HG03196 (cell line): Measurements from ENCODE around the gene RAB6B.

Source experiments
- ATAC-seq: cut with Tn5 transposase; IDR thresholded peaks from one replicate; pipeline ENCODE4 v1.9.1; 2021; ENCODE audit not compliant: unreplicated experiment

RAB6B gene

GRCh38 chr3:133860519-133860918 lies 35.2 kb downstream of the RAB6B start:
- no peak for ATAC-seq

- no peak for ATAC-seq
These were observed 36.1 kb downstream of the RAB6B start for GRCh38 chr3:133859381-133860234.

- no peak for ATAC-seq
These were observed 37.9 kb downstream of the RAB6B start for GRCh38 chr3:133857767-133858166.

- no peak for ATAC-seq
These were observed 39.4 kb downstream of the RAB6B start for GRCh38 chr3:133856316-133856715.

- ATAC-seq, result no peak
These were observed 39.9 kb downstream of the RAB6B start for GRCh38 chr3:133855772-133856171.

DNA sequence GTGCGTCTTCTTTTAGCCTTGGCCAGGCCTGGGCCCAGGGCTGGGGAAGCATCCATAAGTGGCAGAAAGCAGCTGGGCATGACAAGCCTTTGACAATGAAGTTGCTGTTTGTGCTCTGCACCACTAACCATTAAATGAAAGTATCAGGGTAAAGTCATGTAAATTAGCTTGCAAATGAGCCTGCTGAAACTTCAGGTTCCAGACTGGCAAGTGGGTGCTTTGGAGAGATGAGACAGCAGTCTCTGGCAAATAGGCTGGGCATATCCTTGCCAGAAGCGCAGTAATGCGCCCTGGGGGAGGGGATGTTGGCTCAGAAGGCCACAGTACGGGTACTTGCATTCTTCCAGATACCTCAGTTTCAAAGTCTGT lies 40.7 kb downstream of the RAB6B start:
- no peak for ATAC-seq

- no peak for ATAC-seq
These were observed 41.2 kb downstream of the RAB6B start for GRCh38 chr3:133854264-133855001.

- no peak for ATAC-seq
These were observed 41.8 kb downstream of the RAB6B start for GRCh38 chr3:133853925-133854227.

- ATAC-seq, result no peak
These were observed 42.4 kb downstream of the RAB6B start for GRCh38 chr3:133853063-133853924.

- no peak for ATAC-seq
These were observed 43.8 kb downstream of the RAB6B start for GRCh38 chr3:133851931-133852330.

DNA sequence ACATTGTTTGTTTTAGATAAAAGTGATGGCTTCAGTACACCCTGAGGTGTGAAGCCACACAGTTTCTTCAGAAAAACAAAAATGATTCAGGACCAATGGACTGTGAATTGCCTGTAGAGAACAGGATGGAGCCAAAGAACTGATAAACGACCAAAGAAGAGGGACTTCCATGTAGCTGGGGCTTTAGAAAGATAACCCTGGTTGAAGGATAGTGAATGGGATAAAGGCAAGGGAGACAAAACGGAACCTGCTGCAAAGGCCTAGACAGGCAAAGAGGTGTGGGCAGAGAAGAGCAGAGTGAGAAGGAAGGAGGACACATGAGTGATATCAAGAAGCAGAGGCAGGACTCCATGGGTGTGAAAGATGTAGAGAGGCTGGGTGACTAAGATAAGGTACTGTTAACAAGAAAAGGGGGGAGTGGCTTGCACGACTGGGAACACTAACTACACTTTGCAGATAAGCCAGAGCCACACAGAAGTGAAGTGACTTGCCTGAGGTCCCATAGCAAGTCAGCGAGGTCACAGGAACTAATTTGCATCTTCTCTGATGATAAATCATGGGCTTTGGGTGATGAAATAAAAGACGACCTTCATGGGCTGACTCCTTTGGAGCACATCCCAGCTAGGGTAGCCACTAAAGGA lies 44.3 kb downstream of the RAB6B start:
- no peak for ATAC-seq

DNA sequence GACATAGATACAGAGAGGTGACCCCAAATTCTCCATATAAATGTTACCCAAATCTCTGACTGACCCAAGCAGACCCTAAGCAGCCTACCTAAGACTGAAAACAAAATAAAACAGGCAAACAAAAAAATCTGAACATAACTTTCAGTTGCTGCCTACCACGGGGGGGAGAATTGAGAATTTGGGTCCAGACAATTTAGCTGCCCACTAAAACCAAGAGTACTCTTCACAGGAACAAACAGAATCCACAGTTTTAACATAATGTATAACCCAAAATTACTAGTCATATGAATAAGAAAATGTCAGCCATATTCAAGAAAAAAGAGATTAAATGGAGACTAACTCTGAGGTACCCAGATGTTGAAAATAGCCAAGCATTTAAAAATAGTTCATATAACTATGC lies 45.6 kb downstream of the RAB6B start:
- ATAC-seq, result no peak

DNA sequence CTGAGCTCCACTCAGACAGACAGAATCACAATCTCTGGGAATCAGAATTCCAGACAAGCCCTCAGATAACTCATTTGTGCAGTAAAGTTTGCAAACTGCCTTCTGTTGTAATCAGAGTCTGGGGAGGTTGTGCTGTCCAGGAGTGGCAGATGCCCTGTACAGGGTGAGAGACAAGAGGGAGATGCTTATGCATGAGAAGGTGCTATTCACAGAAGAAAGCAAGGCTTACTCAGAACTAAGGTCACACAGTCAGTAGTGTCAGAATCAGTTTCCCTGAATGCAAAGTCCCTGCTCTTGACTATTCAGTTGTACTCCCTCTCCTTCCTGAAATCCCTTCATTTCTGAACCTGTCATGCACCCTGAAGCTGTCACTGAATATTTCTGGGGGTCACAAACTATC lies 46.3 kb downstream of the RAB6B start:
- no peak for ATAC-seq

DNA sequence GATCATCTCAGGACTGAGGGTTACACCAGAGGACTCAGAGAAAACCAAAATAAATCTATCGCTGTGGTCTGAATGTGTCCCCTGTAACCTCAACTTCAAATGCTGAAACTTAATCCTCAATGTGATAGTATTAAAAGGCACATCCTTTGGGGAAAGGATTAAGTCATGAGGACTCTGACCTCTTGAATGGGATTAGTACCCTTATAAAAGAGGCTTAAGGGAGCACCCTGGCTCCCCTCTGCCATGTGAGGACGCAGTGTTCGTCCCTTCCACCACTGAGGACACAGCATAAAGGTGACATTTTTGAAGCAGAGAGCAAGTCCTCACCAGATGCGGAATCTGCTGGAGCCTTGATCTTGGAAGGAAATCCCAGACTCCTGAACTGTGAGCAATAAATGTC lies 50.6 kb downstream of the RAB6B start:
- no peak for ATAC-seq

DNA sequence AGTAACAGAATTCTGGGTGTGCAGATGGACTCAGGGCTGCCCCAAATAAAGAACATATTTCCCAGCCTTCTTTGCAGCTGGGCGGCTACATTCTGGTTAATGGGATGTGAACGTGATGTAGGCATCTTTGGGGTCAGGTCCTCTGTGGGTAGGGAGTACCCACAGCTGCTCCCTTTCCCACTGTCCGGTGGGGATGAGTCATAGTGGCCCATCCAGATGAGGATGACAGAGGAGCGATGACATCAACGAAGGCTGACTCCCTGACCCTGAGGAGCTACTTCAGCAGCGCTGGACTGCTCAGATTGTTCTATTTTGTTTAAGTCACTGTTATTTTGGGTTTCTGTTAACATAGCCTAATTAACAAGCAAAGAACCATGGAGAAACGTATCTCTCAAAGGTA lies 52.0 kb downstream of the RAB6B start:
- no peak for ATAC-seq

GRCh38 chr3:133842158-133842557 lies 53.5 kb downstream of the RAB6B start:
- ATAC-seq, result no peak

DNA sequence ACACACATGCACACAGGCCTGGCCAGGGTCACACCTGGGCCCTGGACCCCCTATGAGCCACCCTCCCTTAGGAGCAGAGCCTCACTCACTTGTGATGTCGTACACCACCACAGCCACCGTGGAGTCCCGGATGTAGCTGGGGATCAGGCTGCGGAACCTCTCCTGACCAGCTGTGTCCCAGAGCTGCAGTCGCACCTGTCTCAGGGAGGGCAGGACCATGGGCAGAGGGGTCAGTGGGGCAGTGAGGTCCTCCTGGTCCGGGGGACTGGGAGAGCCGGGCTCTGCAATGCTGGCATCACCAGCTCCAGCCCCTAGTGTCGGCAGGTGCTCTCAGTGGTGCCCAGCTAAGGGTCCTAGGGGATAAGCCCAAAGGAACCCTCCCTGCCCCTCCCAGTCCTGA lies 54.5 kb downstream of the RAB6B start:
- no peak for ATAC-seq

GRCh38 chr3:133840767-133841166 lies 54.9 kb downstream of the RAB6B start:
- ATAC-seq, result no peak

DNA sequence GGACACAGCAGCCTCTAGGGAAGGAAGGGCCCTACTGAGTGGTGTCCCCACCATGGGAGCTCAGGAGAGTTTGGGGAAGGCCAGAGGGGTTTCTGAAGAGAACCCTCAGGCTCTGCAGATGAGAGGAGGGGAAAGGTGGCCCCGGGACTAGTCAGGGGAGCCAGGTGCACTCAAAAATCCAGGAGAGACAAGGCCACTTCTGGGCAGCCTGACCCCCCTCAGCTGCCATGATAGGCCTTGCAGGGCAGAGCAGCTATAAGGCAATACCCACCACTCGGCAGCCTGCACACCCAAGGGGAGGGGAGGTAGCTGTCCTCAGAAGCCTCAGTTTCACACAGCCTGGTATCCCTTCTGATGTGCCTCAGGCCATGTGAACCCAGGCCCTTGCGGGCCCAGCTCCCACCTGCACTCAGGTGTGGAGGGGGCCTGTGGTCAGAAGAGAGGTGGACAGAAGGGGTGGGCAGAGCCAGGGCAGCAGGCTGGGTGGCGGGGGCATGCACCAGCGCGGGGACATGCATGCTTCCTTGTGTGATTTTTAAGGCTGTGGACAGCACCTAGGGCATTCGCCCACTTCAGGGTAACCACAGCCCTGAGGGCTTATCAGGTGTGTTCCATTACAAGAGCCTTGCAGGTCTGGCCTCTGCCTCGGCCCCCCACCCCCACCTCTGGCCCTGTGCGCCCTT lies 55.5 kb downstream of the RAB6B start:
- no peak for ATAC-seq

GRCh38 chr3:133838916-133839800 lies 56.5 kb downstream of the RAB6B start:
- no peak for ATAC-seq
